GM18868 (cell line): ENCODE data around the gene PRELID2.
"Not testable (repeated sequence)": the region's sequence is repeated elsewhere in the genome, so short reads cannot be mapped to it uniquely, and the experiment has no call there.

Experiments used
- ATAC-seq: cut with Tn5 transposase; IDR thresholded peaks from one replicate; pipeline ENCODE4 v1.9.1; 2021; ENCODE audit warnings: mild to moderate bottlenecking, moderate library complexity; ENCODE audit not compliant: unreplicated experiment

PRELID2 gene

DNA sequence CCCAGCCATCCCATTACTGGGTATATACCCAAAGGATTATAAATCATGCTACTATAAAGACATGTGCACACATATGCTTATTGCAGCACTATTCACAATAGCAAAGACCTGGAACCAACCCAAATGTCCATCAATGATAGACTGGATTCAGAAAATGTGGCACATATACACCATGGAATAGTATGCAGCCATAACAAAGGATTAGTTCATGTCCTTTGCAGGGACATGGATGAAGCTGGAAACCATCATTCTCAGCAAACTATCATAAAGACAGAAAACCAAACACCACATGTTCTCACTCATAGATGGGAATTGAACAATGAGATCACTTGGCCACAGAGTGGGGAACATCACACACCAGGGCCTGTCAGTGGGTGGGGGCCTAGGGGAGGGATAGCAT lies 36.6 kb downstream of the PRELID2 start:
- ATAC-seq, result not testable (repeated sequence)

DNA sequence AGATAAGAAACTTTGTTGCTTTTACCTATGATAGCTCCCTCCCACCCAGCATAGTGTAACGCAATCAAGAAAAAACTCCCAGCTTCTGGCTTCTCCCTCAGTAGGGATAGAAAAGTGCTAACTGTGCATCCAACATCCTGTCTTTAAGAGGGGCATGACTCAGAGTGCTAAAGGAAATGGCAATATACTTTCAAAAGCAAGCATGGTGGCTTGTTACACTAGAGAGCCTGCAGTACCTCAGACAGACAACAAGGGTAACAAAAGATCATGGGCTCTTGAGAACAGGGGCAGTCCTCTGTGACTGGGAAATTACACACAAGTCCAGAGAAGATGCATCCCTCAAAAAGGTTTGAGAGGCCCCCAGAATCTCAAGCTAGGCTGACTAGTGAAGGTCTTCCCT lies 37.8 kb downstream of the PRELID2 start:
- ATAC-seq, result no peak

DNA sequence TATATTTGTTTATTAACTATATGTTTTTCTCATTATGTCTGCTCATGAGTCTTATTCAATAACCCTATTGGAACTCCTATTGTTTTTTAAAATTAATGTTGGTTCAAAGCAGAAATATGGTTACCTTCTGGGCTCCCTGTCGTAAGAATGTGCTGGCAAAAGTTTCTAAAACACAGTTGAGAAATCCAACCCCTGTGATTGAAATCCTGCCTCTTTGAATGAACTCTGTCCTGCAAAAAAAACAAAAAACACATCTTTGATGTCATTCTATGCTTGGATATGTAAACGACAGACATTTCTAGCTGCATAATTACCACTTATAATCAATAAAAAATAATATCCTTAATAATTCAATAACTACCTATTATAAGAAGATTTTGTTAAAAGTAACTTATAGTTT lies 38.8 kb downstream of the PRELID2 start:
- no peak for ATAC-seq

DNA sequence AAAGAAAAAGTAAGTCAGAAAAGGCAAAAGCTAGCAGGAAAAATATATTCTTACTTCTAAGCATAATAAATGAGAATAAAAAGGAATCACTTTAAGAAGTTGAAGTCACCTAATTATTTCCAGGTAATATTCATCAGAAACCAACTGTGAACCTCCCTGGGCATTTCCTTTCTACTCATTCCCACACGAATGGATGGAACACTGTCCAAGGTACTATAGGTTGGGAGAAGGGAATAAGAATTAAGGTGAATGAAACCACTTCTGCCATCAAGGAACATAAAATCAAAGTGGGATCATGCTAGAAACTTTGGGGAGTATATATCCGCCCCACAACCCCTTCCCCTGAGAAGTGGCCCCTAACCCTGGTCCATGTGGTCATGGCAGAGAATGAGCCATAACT lies 41.6 kb downstream of the PRELID2 start:
- no peak for ATAC-seq

DNA sequence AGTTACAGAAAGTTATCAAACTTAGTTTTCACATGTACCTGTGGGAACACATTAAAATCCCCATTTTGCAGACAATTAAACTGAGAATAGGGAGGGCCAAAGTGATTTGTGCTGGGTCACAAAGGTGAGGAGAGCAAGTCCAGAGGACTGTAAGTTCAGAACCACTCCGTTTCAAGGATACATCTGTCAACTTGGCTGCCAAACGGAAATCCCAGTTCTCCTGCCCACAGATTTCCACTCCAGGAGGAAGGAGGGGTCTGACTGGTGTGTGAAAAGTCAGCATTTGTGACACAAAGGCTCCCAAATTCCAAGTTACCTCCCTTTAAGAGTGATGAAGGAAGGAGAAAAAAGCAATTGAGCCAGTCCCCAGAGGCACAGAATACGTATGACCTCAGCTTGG lies 42.3 kb downstream of the PRELID2 start:
- ATAC-seq, result no peak

DNA sequence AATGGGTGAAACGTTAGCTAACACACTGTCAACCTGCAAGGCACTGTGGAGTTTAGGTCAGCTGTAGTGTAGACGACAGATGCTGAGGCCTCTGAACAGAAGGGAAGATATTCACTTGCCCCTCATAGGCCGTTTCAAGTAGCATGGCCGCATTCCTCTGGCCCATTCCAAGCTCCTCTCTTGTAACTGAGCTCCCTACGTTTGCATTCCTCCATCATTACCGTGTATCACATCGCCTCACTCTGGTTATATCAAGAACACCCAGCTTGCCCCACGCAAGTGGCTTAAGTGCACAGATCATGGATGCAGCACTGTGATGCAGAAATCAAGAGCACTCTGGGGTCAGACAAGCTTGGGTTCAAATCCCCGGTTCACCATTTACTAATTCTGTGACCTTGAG lies 43.3 kb downstream of the PRELID2 start:
- no peak for ATAC-seq

DNA sequence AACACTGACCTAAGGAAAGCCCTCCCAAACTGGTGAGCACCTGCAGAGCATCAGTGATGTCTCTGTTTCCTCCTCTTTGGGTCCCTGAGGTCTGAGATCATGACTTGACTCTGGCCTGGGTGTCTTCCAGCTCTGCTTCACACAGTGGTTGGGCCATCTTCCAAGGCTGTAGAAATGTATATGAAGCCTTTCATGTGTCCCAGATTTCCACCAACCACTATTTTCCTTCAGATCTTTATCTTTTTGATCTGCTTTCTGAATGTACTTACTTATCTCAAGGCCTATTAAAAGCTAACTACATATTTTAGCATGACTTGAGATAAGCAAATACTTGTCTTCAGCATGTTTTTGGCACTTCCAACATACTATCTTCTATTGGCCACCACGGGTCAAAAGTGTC lies 47.1 kb downstream of the PRELID2 start:
- ATAC-seq, result no peak

DNA sequence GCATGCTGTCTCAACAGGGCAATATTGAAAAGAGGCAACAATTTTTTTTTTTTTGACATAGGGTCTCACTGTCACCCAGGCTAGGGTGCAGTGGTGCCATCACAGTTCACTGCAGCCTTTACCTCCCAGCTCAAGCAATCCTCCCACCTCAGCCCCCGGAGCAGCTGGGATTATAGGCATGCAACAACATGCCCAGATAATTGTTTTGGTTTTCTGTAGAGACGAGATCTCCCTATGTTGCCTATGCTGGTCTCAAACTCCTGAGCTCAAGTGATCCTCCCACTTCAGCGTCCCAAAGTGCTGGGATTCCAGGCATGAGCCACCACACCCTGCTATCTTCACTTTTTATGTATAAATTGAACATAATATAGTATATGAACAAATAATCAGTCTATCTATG lies 47.6 kb downstream of the PRELID2 start:
- no peak for ATAC-seq

DNA sequence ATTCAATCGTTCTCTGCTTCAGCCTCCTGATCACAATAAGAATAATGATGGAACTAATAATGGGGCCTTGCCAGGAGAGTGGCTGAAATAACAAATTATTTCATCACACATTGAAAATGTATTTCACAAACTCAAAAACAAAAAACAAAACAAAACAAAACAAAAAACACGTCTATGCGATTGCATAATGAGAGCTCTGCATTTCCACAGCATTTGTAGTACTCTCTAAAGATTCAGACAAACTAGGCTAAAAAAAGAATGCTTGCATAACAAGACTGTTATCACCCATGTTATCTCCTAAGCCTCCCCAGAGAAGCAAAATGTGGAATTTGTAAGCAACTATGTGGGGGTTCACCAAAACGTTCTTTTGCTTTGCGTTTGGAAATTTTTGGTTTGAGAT lies 48.1 kb downstream of the PRELID2 start:
- ATAC-seq, result no peak

DNA sequence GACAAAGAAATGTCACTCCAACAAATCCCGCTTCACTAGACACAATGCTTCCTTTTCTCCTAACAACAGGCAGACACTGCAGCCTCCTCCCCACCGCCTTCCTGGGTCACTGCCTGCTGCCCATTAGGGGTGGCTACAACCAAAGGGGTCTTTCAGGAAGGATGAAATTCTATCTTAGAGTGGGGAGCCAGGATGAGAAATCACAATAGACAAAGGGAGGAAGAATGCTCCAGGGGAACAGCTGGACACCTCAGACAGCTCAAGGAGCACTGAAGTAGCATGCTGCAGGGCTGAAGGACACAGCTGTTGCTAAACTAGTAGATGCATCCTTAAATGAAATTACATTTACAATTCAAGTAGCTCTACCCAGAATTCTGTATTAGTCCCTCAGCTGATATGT lies 54.2 kb downstream of the PRELID2 start:
- no peak for ATAC-seq

DNA sequence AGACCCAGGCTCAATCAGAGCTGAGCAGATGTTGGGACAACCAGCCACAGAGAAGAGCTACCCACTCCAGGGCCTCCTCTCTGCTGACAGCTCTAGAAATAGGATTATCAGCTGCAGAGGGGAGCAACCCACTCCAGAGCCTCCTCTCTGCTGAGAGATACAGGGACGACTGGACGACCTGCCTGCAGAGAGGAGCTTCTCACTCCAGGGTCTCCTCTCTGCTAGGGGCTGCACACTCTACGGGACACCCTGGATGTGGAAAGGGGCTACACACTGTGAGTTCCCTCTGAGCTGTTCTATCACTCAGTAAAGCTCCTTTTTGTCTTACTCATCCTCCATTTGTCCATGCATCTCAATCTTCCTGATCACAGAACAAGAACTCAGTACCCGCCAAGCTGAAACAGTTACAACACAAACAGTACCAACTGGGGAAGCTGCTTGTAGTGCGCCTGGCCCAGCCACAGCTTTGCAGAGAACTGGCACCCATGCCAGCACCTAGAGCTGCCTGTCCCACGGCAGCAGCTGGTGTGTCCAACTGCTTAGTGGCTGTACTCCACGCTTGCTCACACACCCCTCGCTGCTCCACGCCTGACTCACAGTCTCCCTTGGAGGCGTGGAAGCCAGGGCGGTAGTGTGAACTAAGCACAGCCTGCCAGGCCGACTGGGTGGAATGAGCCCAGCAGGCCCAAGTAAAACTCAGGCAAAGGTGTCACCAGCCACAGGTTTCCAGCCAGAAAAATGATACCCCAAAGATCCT lies 56.8 kb downstream of the PRELID2 start:
- ATAC-seq, result no peak

DNA sequence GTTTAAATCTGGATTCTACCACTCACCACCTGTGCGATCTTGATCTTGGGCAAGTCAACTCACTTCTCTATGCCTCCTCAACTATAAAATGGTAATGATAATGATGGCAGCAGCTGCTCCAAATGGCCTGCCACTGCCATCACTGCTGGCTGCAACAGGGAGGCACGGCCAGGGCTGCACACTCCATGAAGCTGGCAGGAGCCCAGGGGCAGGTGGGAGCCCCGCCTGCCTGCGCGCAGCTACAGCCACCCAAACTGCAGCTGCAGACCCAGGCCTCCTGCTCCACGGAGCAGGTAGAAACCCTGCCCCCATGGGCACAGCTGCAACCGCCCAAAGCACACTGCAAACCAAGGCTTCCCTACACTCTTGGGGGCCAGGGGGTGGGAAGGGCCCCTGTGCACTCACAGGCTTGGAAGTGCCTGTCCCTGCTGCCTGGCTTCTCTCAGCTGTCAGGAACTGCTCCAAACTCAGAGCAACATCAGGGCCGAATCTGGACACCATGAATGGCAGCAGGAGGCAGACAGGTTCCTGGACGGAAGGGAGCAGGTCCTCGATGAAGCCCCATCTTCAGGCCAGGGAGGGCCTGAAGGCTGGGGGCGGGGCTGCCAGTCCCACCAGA lies 57.6 kb downstream of the PRELID2 start:
- ATAC-seq, result no peak

DNA sequence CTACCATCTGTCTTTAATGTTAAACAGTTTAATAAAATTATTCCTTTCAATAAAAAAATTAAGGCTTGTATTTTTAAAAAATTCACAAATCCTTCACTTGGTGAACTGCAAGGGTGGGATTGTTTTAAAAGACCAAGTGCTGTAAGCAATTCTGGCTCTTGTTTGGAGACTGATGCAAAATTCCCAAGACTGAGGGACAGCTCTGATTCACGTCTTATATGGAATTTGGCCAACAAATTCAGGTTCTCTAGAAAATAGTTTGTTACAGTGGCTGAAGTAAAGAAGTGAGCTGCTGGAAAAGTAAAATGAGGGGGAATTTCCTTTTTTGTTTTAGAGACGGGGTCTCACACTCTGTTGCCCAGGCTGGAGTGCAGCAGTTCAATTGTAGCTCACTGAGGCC lies 58.3 kb downstream of the PRELID2 start:
- ATAC-seq, result no peak

DNA sequence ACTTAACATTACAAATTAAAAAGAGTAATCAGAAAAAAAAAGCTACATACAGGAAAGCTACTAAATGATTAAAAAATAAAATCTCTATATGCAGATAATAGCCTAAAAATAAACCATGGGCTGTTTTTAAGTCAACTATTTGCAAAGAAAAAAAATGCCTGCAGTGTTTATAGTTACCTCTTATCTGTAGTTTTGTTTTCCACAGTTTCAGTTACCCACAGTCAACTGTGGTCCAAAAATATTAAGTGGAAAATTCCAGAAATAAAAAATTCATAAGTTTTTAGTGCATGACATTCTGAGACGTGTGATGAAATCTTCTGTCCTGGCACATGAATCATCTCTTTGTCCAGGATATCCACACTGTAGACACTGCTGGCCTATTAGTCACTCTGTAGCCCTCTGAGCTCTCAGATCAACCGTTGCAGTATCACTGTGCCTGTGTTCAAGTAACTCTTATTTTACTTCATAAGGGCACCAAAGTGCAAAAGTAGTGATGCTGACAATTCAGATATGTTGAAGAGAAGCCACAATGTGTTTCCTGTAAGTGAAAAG lies 59.2 kb downstream of the PRELID2 start:
- ATAC-seq, result no peak

DNA sequence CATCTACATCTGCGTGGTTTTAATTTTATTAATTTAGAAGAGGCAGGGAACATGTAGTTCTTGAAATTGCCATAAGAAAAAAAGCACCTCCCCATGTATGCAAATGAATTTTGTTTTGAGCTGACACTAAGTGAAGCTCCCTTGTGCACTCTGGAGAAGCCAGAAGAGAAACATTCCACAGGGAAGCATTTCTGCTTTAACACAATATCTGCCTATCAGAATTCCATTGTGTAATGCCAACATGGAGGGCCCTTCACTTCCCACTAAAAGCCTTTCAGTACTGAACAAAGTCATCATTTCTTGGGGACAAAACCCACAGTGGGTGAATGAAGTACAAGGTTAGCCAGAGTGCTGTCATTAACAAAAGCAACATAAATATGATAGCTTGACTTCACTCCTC lies 59.7 kb downstream of the PRELID2 start:
- ATAC-seq, result no peak

DNA sequence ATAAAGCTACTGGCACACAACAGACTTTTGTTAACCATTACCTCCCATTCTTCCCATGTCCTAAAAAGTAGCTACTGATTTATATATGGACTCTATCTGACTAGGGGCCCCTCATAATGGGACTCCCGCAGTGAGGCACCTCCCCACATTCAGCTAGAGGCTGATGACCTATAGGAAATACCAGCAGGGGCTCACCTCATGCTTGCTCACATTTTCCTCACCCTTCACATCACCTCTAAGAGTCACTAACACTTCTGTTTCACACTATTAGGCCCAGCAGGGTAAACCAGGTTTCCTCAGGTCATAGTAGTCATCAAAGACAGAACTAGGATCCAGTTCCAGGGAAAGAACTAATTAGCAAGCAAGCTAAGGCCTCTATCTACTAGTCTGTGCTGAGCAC lies 60.7 kb downstream of the PRELID2 start:
- no peak for ATAC-seq

DNA sequence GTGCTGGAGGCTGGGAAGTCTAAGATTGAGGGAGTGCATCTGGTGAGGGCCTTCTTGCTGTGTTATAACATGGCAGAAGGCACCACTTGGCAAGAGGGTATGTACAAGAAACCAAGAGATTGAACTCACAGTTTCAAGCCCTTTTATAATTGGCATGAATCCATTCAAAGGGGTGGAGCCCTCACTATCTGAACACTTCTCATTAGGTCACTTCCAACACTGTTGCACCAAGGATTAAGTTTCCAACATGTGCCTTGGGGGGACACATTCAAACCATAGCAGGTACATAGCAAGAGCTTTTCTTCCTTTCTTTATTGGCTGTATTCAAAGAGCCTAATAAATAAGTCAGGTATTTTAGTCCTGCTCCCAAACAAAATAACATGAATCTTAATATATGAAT lies 62.7 kb downstream of the PRELID2 start:
- ATAC-seq, result no peak

DNA sequence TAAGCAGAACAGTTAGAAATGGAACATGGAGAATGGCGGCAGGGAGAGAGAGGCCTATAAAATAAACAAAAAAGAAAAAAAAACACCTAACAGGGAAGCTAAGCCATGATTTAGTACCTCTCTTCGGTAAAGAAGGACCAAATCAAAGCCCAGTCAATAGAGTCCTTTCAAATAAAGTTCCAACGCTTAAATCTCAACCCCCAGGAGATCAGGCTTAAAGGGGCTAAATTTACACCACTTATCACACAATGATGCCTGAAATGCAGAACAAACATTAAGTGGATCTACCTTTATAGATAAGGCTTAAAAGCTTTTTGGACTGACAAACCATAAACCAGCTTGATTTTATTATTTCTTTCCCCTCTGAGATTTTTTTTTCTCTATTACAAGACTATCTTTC lies 66.3 kb downstream of the PRELID2 start:
- ATAC-seq, result no peak

DNA sequence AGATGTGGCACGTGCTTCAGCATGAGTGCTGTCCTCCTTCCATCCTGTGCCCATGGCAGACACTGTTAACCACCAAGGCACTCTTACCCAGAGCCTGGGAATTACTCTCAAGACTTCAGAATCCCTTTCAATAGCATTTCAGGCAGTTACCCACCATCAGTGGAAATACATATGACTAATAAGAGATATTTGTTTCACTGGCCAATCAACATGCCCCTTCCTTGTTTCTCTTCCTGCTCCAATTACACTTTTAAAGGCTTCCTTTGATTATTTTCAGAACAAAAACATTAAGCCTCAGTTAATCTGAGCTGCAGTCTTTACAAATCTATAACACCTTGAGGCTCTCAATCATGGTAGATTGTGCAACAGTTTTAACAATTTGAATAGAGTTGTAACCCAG lies 70.8 kb downstream of the PRELID2 start:
- ATAC-seq, result no peak

DNA sequence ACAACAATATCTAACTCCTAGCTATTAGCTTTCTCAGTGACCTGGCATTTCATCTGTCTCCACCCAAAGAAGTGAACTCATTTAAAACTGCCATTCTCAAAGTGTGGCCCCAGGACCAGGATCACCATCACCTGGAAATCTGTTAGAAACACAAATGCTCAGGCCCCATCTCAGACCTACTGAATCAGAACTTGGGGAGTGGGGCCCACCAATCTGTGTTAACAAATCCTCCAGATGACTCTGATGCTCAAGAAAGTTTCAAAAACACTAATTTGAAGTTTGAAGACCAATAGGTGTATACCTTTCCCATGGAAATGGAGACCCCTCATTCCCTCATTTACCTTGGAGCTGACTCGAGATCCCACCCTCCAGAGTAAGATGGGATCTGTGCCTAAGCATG lies 72.3 kb downstream of the PRELID2 start:
- ATAC-seq, result no peak

DNA sequence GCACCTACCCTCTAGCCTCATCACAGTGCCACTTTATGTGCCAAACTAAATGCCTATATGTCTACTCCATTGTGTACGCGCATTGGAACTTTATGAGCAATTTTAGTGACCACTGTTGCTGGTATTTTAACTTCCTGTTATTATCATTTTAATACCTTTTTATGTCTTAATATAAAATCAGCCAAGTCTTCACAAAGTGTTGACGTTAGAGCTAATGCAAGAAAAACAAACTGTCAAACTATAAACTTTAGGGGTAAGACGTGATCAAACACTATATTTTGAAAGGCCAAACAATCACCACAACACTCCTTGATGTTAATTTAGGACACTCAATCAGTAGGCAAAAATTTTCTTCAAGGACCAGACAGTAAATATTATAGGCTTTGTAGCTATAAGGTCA lies 73.9 kb downstream of the PRELID2 start:
- no peak for ATAC-seq

DNA sequence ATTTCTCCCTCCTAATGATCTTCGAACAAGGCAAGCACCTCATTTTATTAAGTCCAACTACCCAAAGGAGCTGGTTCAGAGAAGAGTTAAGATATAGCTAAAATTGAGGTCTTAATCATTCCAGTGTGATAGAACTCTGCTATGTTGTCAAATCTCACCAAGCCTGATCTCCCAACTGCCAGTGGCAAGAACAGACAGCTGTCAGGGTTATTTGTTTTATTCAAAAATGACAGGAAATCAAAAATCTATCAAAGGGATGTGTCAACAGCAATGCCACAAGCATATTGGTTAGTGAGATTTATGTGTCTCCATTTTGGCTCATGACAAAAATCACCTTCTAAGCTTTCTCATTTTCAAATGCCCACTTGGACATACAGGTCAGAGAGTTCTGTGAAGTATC lies 74.5 kb downstream of the PRELID2 start:
- ATAC-seq, result no peak

DNA sequence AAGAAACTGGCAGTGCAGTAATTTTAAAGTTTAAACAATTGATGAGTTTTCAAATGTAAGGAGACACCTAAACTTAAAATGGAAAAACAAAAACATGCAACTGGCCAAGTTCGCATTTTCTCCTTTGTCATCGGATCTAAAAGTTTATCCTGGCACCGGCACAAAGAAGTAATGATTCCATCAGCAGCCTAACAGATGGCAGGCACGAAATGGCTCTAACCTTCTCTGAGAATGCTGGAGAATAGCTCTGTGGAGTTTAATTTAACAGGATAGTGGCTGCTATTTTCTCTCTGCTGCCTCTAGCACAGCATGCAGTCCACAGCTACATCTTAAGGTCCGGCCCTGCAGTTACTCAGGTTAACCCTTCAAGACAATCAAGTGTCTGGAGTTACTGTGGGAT lies 82.2 kb downstream of the PRELID2 start:
- ATAC-seq, result no peak
